Nephron progenitor cell (in vitro differentiated cells): Measurements from ENCODE around the gene HERC3.
A peak's percentile ranks its signal among the peaks of the same experiment; 100 is the strongest.

ENCODE experiments used
- DNase-seq: peaks from one replicate; pipeline ENCODE4 v3.0.0; 2021
- H3K27ac Mint-ChIP-seq: 2 replicates; pipeline ENCODE4 v1.8.0; 2021; ENCODE audit warnings: mild to moderate bottlenecking, moderate library complexity, mixed read lengths
- H3K27me3 Mint-ChIP-seq: 2 replicates; pipeline ENCODE4 v1.8.0; 2021; ENCODE audit warnings: mild to moderate bottlenecking, low read depth, mixed read lengths; ENCODE audit not compliant: poor library complexity
- H3K36me3 Mint-ChIP-seq: 2 replicates; pipeline ENCODE4 v1.8.0; 2021; ENCODE audit warnings: low read depth, mixed read lengths
- H3K4me1 Mint-ChIP-seq: 2 replicates; pipeline ENCODE4 v1.8.0; 2021; ENCODE audit warnings: mixed read lengths
- H3K4me3 Mint-ChIP-seq: 2 replicates; pipeline ENCODE4 v1.8.0; 2021; ENCODE audit warnings: mild to moderate bottlenecking, moderate library complexity, mixed read lengths
- H3K9me3 Mint-ChIP-seq: 2 replicates; pipeline ENCODE4 v1.8.0; 2021; ENCODE audit warnings: mild to moderate bottlenecking, moderate library complexity, mixed read lengths
- TF ChIP-seq, protein P1 (sequence below): fragments of 200-600 bp; sonication (generic); IDR thresholded peaks from 2 replicates; pipeline ENCODE4 v1.5.0; 2021; ENCODE audit warnings: antibody characterized with exemption

The HERC3 gene

DNA sequence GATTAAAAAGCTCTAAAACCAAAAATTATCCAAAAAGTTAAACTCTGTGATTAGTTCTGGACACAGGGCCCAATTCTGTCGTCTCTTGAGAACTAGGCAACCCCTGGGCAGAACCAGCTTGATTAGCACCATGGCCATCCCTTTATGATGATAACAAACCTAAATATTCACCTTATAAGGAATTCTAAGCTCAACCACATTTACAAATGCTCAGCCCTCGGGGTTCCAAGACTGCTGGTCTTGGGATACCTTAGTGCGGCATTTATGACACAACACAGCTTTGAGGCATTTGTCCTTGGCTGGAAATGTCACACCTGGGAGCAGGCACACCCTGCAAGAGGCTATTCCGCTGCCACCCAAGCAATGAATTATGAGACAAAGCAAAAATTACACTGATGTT lies 132.9 kb downstream of the HERC3 start:
- Mint-ChIP-seq H3K36me3 (peaks cover 79% of the 10 kb centered on the region), H3K9me3 (peaks cover 9% of the 10 kb centered on the region), H3K27ac (no peak overlapping the region), H3K4me3 (no peak overlapping the region), H3K27me3 (no peaks in the 10 kb centered on the region), H3K4me1 (no peaks in the 10 kb centered on the region)
- TF ChIP-seq, protein P1, sequence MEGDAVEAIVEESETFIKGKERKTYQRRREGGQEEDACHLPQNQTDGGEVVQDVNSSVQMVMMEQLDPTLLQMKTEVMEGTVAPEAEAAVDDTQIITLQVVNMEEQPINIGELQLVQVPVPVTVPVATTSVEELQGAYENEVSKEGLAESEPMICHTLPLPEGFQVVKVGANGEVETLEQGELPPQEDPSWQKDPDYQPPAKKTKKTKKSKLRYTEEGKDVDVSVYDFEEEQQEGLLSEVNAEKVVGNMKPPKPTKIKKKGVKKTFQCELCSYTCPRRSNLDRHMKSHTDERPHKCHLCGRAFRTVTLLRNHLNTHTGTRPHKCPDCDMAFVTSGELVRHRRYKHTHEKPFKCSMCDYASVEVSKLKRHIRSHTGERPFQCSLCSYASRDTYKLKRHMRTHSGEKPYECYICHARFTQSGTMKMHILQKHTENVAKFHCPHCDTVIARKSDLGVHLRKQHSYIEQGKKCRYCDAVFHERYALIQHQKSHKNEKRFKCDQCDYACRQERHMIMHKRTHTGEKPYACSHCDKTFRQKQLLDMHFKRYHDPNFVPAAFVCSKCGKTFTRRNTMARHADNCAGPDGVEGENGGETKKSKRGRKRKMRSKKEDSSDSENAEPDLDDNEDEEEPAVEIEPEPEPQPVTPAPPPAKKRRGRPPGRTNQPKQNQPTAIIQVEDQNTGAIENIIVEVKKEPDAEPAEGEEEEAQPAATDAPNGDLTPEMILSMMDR, result no peak
- DNase-seq, result no peak

DNA sequence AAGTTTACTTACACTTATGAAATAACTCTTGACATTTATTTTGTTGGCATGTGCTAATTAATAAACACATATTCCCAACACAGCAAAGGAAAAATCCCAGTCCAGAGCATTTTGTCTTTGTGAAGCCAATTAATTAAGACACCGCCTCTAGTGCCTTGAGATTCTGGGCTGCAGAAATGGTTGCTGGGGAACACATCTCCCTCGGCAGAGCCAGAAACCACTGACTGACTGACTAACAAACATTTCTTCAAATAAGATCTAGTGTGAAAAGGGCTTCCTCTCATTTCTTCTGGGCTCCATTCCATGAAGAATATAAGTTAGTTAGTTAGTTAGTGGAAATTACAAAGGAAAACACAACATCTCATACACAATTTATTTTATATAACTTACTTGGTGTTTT lies 133.7 kb downstream of the HERC3 start:
- Mint-ChIP-seq H3K27ac (no peak overlapping the region), H3K27me3 (no peaks in the 10 kb centered on the region), H3K36me3 (peaks cover 79% of the 10 kb centered on the region), H3K4me1 (no peaks in the 10 kb centered on the region), H3K4me3 (no peak overlapping the region), H3K9me3 (peaks cover under 1% of the 10 kb centered on the region)
- TF ChIP-seq, protein P1, result no peak
- no peak for DNase-seq

DNA sequence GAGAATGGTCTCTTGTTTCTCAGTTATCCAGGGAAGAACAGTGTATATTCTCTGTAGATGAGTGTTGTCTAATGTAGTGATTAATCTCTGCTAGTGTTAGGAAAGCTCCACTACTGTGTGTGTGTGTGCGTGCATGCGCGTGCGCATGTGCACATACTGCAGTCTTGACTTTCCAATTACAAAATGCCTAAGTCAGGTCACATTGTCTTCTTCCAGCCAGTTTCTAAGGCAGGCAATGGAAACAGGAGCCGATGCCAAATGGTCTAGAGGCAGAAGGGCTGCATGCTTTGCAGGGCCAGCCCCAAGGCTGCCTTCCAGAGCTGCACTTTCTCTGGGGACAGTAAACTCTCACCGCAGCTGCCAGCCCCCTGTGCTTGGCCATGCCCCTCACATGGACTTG lies 135.9 kb downstream of the HERC3 start:
- no peak for DNase-seq
- TF ChIP-seq, protein P1, result no peak
- Mint-ChIP-seq H3K36me3 (peaks cover 70% of the 10 kb centered on the region), H3K9me3 (no peaks in the 10 kb centered on the region), H3K27me3 (no peaks in the 10 kb centered on the region), H3K4me1 (no peaks in the 10 kb centered on the region), H3K4me3 (no peak overlapping the region), H3K27ac (peak overlapping the region; percentile 42)

DNA sequence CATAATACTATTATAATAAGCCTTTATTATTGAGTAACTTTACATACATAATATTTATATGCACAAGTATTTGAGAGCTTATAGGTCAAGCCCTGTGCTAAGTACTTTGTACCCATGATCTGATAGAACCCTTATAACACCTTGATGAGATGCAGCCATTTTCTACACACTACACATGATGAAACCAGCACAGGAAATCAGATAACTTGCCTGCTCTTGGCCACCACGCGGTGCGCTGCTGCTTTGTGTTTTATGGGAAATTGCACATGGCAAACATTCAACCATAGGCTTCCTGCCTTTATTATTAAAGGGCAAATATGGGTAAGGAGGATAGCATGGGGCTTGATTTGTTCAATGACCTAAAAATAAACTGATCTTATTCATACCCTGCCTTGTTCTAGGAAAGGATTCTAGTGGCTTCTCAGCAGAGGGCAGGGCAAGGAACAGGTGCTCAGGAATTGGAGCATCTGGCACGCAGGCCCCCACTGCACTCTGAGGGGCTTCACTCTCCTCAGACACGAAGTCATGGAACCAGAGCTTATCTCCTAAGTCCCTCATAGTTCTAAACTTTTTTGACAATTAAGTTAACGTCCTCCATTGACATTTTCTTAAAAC lies 137.0 kb downstream of the HERC3 start:
- TF ChIP-seq, protein P1, result no peak
- H3K9me3 Mint-ChIP-seq, result no peaks in the 10 kb centered on the region
- no peak overlapping the region for H3K27ac Mint-ChIP-seq
- no peaks in the 10 kb centered on the region for H3K4me1 Mint-ChIP-seq
- H3K27me3 Mint-ChIP-seq, result no peaks in the 10 kb centered on the region
- DNase-seq, result no peak
- no peak overlapping the region for H3K4me3 Mint-ChIP-seq
- peaks cover 66% of the 10 kb centered on the region for H3K36me3 Mint-ChIP-seq

DNA sequence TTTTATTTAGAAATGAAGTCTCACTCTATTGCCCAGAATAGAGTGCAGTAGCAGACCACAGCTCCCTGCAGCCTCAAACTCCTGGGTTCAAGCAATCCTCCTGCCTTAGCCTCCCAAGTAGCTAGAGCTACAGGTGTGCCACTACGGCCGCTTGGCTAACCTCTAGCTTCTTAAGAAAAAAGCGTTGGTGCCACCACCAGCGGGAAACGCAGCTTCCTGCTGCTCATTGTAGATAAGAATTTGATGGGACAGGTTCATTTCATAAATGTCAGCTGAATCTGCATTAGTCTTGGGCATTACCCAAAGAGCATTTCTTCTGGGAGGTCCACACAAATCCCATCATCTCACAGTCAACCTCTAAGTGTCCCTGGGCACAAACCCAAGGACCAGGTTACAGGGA lies 138.5 kb downstream of the HERC3 start:
- peak overlapping the region; percentile 57 for H3K27ac Mint-ChIP-seq
- H3K4me3 Mint-ChIP-seq, result no peak overlapping the region
- no peak for DNase-seq
- H3K4me1 Mint-ChIP-seq, result peaks cover under 1% of the 10 kb centered on the region
- H3K27me3 Mint-ChIP-seq, result no peaks in the 10 kb centered on the region
- TF ChIP-seq, protein P1, result no peak
- peaks cover 68% of the 10 kb centered on the region for H3K36me3 Mint-ChIP-seq
- no peaks in the 10 kb centered on the region for H3K9me3 Mint-ChIP-seq

DNA sequence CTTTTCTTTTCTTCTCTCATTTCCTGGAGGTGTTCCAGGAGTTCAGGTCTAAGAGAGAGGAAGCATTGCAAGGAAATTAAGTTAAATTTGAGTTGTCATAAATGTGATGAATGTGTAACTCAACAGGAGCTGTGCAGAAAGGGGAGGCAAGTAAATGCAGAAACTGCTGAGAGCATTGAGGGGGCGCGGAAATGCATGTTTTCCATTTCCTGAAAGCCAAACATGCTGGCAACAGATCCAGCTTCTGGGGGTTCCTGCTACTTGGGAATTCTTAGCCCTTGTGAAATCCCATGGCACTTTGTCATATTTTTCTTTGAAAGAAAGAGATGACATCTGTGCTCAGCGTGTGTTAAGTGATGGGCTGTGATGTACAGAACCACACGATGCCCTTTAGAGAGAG lies 139.1 kb downstream of the HERC3 start:
- DNase-seq, result no peak
- no peak overlapping the region for H3K4me3 Mint-ChIP-seq
- H3K36me3 Mint-ChIP-seq, result peaks cover 62% of the 10 kb centered on the region
- H3K27ac Mint-ChIP-seq, result no peak overlapping the region
- H3K27me3 Mint-ChIP-seq, result no peaks in the 10 kb centered on the region
- TF ChIP-seq, protein P1, result no peak
- H3K4me1 Mint-ChIP-seq, result peaks cover 6% of the 10 kb centered on the region
- H3K9me3 Mint-ChIP-seq, result no peaks in the 10 kb centered on the region
